IMR-90 (cell line): ENCODE results near the gene ONECUT1. TPM values are rescaled to one million over a fixed set of nuclear protein-coding genes. Genes with fewer than 3 reads are reported as not detected.

Experiments
- ATAC-seq: fragments of 200-7000 bp; cut with Tn5 transposase; 2 replicates; pipeline ENCODE4 v1.9.1; 2020; ENCODE audit warnings: low read depth, mild to moderate bottlenecking, moderate library complexity
- BruUV-seq: library from RNA; stranded (reverse); fragments of 400-500 nt; replicated peaks from 2 replicates; lab custom pipeline; 2021; lab: Mats Ljungman, UMichigan
- CTCF ChIA-PET: fragments of 300-600 bp; formaldehyde crosslinking; extraction: SDS; loops from one replicate; lab custom pipeline; 2021; ENCODE audit warnings: antibody characterized with exemption; lab: Yijun Ruan, JAX
- POLR2A ChIA-PET: fragments of 300-600 bp; sonication (Branson Sonifier 250); formaldehyde crosslinking; loops from one replicate; lab custom pipeline; 2022; ENCODE audit warnings: antibody characterized with exemption; ENCODE audit not compliant: unreplicated experiment; lab: Charles Lee
- DNase-seq: peaks from one replicate; pipeline ENCODE4 v3.0.0; 2013
- H2AFZ ChIP-seq: replicated peaks from 2 replicates; pipeline ENCODE3; 2013; ENCODE audit warnings: low read length, mild to moderate bottlenecking; ENCODE audit not compliant: poor library complexity
- H2AK5ac ChIP-seq: 2 replicates; pipeline ENCODE4 v1.6.1; 2013; ENCODE audit warnings: low read depth, low read length, inconsistent platforms
- H2AK9ac ChIP-seq: replicated peaks from 2 replicates; pipeline ENCODE3; 2013; ENCODE audit warnings: mild to moderate bottlenecking, low read depth, low read length, moderate library complexity; ENCODE audit not compliant: poor library complexity
- H2BK120ac ChIP-seq: 2 replicates; pipeline ENCODE4 v1.6.1; 2013; ENCODE audit warnings: low read depth, low read length, inconsistent platforms
- H2BK15ac ChIP-seq: 3 replicates; pipeline ENCODE4 v1.6.1; 2013; ENCODE audit warnings: low read depth, low read length, inconsistent platforms
- H2BK20ac ChIP-seq: 2 replicates; pipeline ENCODE4 v1.6.1; 2013; ENCODE audit warnings: low read depth, mild to moderate bottlenecking, inconsistent platforms, low read length, moderate library complexity
- H2BK5ac ChIP-seq: 2 replicates; pipeline ENCODE4 v1.6.1; 2013; ENCODE audit warnings: mild to moderate bottlenecking, low read depth, low read length, inconsistent platforms; ENCODE audit not compliant: poor library complexity, severe bottlenecking
- H3K14ac ChIP-seq: replicated peaks from 2 replicates; pipeline ENCODE4 v1.6.1; 2013; ENCODE audit warnings: low read depth, low read length, inconsistent platforms
- H3K18ac ChIP-seq: 2 replicates; pipeline ENCODE4 v1.6.1; 2013; ENCODE audit warnings: low read depth, low read length, control low read depth
- H3K23ac ChIP-seq: 2 replicates; pipeline ENCODE4 v1.6.1; 2013; ENCODE audit warnings: low read depth, low read length, inconsistent platforms
- H3K27ac ChIP-seq: 2 replicates; pipeline ENCODE4 v1.5.1; 2013; ENCODE audit warnings: mild to moderate bottlenecking, control low read depth, low read length; ENCODE audit not compliant: insufficient read depth
- H3K27me3 ChIP-seq: 2 replicates; pipeline ENCODE4 v1.6.1; 2013; ENCODE audit warnings: low read length; ENCODE audit not compliant: control insufficient read depth, insufficient read depth
- H3K36me3 ChIP-seq: 2 replicates; pipeline ENCODE4 v1.6.1; 2013; ENCODE audit warnings: low read length, mixed read lengths; ENCODE audit not compliant: control insufficient read depth, insufficient read depth
- H3K4ac ChIP-seq: 2 replicates; pipeline ENCODE4 v1.6.1; 2013; ENCODE audit warnings: low read depth, low read length, inconsistent platforms
- H3K4me1 ChIP-seq: 2 replicates; pipeline ENCODE4 v1.6.1; 2013; ENCODE audit warnings: low read length, mixed read lengths; ENCODE audit not compliant: control insufficient read depth, insufficient read depth
- H3K4me2 ChIP-seq: 2 replicates; pipeline ENCODE4 v1.6.1; 2013; ENCODE audit warnings: low read depth, mild to moderate bottlenecking, control low read depth, low read length, moderate library complexity
- H3K4me3 ChIP-seq: 2 replicates; pipeline ENCODE4 v1.5.1; 2013; ENCODE audit warnings: low read depth, mild to moderate bottlenecking, control low read depth, low read length, moderate library complexity; ENCODE audit not compliant: insufficient read depth
- H3K56ac ChIP-seq: 2 replicates; pipeline ENCODE4 v1.6.1; 2013; ENCODE audit warnings: low read length, inconsistent platforms; ENCODE audit not compliant: insufficient read depth; ENCODE audit errors: extremely low read depth
- H3K79me1 ChIP-seq, 2 experiments: 2 replicates each; pipeline ENCODE4 v1.6.1; 2013; ENCODE audit warnings: low read length in 2 of 2, inconsistent platforms in 1 of 2, low read depth in 1 of 2
- H3K9ac ChIP-seq: 2 replicates; pipeline ENCODE4 v1.6.1; 2013; ENCODE audit warnings: low read depth, low read length, control low read depth
- H3K9me1 ChIP-seq: 2 replicates; pipeline ENCODE4 v1.6.1; 2013; ENCODE audit warnings: low read length, inconsistent platforms; ENCODE audit not compliant: insufficient read depth
- H3K9me3 ChIP-seq: 2 replicates; pipeline ENCODE4 v1.6.1; 2013; ENCODE audit warnings: low read length; ENCODE audit not compliant: control insufficient read depth, insufficient read depth
- H4K20me1 ChIP-seq: 2 replicates; pipeline ENCODE4 v1.6.1; 2013; ENCODE audit warnings: low read length, inconsistent platforms; ENCODE audit not compliant: insufficient read depth
- H4K5ac ChIP-seq: 2 replicates; pipeline ENCODE4 v1.6.1; 2013; ENCODE audit warnings: mild to moderate bottlenecking, low read depth, low read length, control low read depth
- H4K8ac ChIP-seq, 2 experiments: 2 replicates each; pipeline ENCODE4 v1.6.1; 2013; ENCODE audit warnings: low read depth in 2 of 2, low read length in 2 of 2, control low read depth in 1 of 2, inconsistent platforms in 1 of 2
- H4K91ac ChIP-seq: 2 replicates; pipeline ENCODE4 v1.6.1; 2013; ENCODE audit warnings: low read depth, low read length, inconsistent platforms; ENCODE audit not compliant: insufficient read depth
- CEBPB ChIP-seq: IDR thresholded peaks from 2 replicates; pipeline ENCODE4 v1.6.1; 2012; ENCODE audit warnings: low read depth, low read length, improper control_type of control experiment
- CHD1 ChIP-seq: IDR thresholded peaks from 2 replicates; pipeline ENCODE4 v1.6.1; 2012; ENCODE audit warnings: low read depth, low read length, improper control_type of control experiment
- FOS ChIP-seq: fragments of 150-350 bp; IDR thresholded peaks from 2 replicates; pipeline ENCODE4 v1.6.1; 2016; ENCODE audit warnings: low read depth, low read length
- MAFK ChIP-seq: IDR thresholded peaks from 2 replicates; pipeline ENCODE4 v1.6.1; 2012; ENCODE audit warnings: low read depth, low read length, improper control_type of control experiment
- MAZ ChIP-seq: IDR thresholded peaks from 2 replicates; pipeline ENCODE4 v1.6.1; 2012; ENCODE audit warnings: low read depth, mild to moderate bottlenecking, low read length, improper control_type of control experiment, moderate library complexity, borderline replicate concordance
- MXI1 ChIP-seq: IDR thresholded peaks from 2 replicates; pipeline ENCODE4 v1.6.1; 2012; ENCODE audit warnings: low read depth, mild to moderate bottlenecking, low read length, moderate library complexity, borderline replicate concordance
- NFE2L2 ChIP-seq: fragments of 150-350 bp; IDR thresholded peaks from 2 replicates; pipeline ENCODE4 v1.6.1; 2016; ENCODE audit warnings: low read depth, mild to moderate bottlenecking, low read length
- POLR2A ChIP-seq: IDR thresholded peaks from 2 replicates; pipeline ENCODE4 v1.6.1; 2012; ENCODE audit warnings: mild to moderate bottlenecking, low read depth, low read length
- RAD21 ChIP-seq: IDR thresholded peaks from 2 replicates; pipeline ENCODE4 v1.6.1; 2012; ENCODE audit warnings: low read length, improper control_type of control experiment
- RCOR1 ChIP-seq: IDR thresholded peaks from 2 replicates; pipeline ENCODE4 v1.6.1; 2012; ENCODE audit warnings: mild to moderate bottlenecking, low read length, improper control_type of control experiment; ENCODE audit not compliant: insufficient replicate concordance
- RFX5 ChIP-seq: IDR thresholded peaks from 2 replicates; pipeline ENCODE4 v1.8.0; 2012; ENCODE audit warnings: low read depth, mild to moderate bottlenecking, low read length, moderate library complexity
- SMC3 ChIP-seq: fragments of 150-350 bp; IDR thresholded peaks from 2 replicates; pipeline ENCODE4 v1.6.1; 2016; ENCODE audit warnings: low read depth, mild to moderate bottlenecking, antibody characterized with exemption, low read length, moderate library complexity
- WGBS, 2 experiments: methylation state at CpG; one replicate each; pipeline versions ENCODE4 v1.1.5 to v1.1.7; 2013; ENCODE audit warnings: missing lambda C conversion rate in 2 of 2; ENCODE audit not compliant: insufficient read length in 1 of 2; ENCODE audit errors: extremely low coverage in 2 of 2; 5-methylcytosine and 5-hydroxymethylcytosine counted together
- dilution Hi-C: fragments of 300-500 bp; cut with HindIII; formaldehyde crosslinking; loops from one replicate; pipeline ENCODE4 v1.14.3; 2018; ENCODE audit warnings: low sequenced_read_pairs; ENCODE audit not compliant: unreplicated experiment
- in situ Hi-C: fragments of 300-500 bp; cut with MboI; formaldehyde crosslinking; loops from 3 replicates; pipeline ENCODE4 v1.14.3; 2019; ENCODE audit warnings: low sequenced_read_pairs, inconsistent platforms, mixed read lengths
- intact Hi-C: fragments of 100-400 bp; cut with micrococcal nuclease; formaldehyde crosslinking; loops from 2 replicates; pipeline ENCODE4 v1.10.0; 2022
- polyA plus RNA-seq, 3 experiments: library from polyadenylated mRNA; depleted of rRNA; stranded (reverse); fragments of >200 nt; gene quantifications; 2 replicates each; pipeline ENCODE4 v1.2.3, GENCODE V29; 2012; ENCODE audit warnings: low replicate concordance in 1 of 3
- total RNA-seq: library from RNA; depleted of rRNA; stranded (reverse); fragments of >200 nt; gene quantifications from 2 replicates; pipeline ENCODE4 v1.2.3, GENCODE V29; 2012
- TF ChIP-seq, protein P1 (sequence below): conservative IDR thresholded peaks from 2 replicates; pipeline ENCODE4 v1.5.1; 2012; ENCODE audit warnings: mild to moderate bottlenecking, low read depth, low read length, improper control_type of control experiment
- TF ChIP-seq, protein P2 (sequence below): fragments of 150-350 bp; IDR thresholded peaks from 2 replicates; pipeline ENCODE4 v1.6.1; 2017; ENCODE audit warnings: mild to moderate bottlenecking, antibody characterized with exemption, low read length, low read depth
- TF ChIP-seq, protein P3 (sequence below): fragments of 150-350 bp; IDR thresholded peaks from 2 replicates; pipeline ENCODE4 v1.6.1; 2016; ENCODE audit warnings: low read depth, mild to moderate bottlenecking, low read length, moderate library complexity, borderline replicate concordance

ONECUT1 gene
- total and polyA plus RNA-seq, 2 of the 4 experiments (the other 2 are of a cell fraction), result not detected

DNA sequence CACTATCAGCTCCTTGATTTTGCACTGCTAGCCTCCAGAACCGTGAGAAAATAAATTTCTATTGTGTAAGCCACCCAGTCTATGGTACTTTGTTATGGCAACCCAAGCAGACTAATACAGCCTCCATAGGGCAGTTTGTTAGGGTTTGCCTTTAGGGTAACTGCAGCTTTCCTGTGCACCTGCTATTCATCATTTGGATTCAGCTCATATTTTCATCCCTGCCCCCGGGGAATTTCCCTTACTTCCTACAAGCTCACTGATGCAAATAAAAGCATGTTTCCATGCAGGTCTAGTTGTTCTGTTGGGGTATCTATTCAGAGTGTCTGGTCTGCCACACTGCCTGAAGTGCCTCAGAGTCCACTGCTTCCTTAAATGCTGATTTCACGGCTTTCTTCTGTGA, 62.3 kb downstream of the ONECUT1 start:
- Histone ChIP-seq H3K9me3 (no peaks in the 10 kb centered on the region), H3K14ac (no peak overlapping the region), H2BK15ac (no peak overlapping the region), H3K4me3 (no peak overlapping the region), H3K27ac (no peak overlapping the region), H4K8ac (no peak overlapping the region), H3K9me1 (no peaks in the 10 kb centered on the region), H3K79me1 (no peaks in the 10 kb centered on the region), H4K5ac (no peak overlapping the region), H2BK20ac (no peak overlapping the region), H4K91ac (no peak overlapping the region), H2AK5ac (no peak overlapping the region), H3K23ac (no peak overlapping the region), H2AK9ac (no peak overlapping the region), H3K27me3 (peaks cover 6% of the 10 kb centered on the region), H4K20me1 (no peaks in the 10 kb centered on the region), H3K4me2 (no peak overlapping the region), H3K9ac (no peak overlapping the region), H2BK120ac (no peak overlapping the region), H3K36me3 (no peaks in the 10 kb centered on the region), H3K18ac (no peak overlapping the region), H3K56ac (no peak overlapping the region), H3K4ac (no peak overlapping the region), H2BK5ac (no peak overlapping the region), H3K4me1 (no peaks in the 10 kb centered on the region), H2AFZ (no peak overlapping the region)
- ChIA-PET CTCF (no interaction called here), POLR2A (no interaction called here)
- in situ Hi-C loops, result loop anchor here (5.0 kb wide), 1 partner anchor 461 kb away; no protein-coding TSS in a partner anchor
- no peak for ATAC-seq
- no CpG with 5 or more reads among the region's 3 CpGs for WGBS, 2 experiments
- no peak for DNase-seq
- no peak for TF ChIP-seq POLR2A
- TF ChIP-seq RAD21, result no peak
- TF ChIP-seq, protein P1, sequence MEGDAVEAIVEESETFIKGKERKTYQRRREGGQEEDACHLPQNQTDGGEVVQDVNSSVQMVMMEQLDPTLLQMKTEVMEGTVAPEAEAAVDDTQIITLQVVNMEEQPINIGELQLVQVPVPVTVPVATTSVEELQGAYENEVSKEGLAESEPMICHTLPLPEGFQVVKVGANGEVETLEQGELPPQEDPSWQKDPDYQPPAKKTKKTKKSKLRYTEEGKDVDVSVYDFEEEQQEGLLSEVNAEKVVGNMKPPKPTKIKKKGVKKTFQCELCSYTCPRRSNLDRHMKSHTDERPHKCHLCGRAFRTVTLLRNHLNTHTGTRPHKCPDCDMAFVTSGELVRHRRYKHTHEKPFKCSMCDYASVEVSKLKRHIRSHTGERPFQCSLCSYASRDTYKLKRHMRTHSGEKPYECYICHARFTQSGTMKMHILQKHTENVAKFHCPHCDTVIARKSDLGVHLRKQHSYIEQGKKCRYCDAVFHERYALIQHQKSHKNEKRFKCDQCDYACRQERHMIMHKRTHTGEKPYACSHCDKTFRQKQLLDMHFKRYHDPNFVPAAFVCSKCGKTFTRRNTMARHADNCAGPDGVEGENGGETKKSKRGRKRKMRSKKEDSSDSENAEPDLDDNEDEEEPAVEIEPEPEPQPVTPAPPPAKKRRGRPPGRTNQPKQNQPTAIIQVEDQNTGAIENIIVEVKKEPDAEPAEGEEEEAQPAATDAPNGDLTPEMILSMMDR, result no peak
- TF ChIP-seq SMC3, result no peak
- no peak for TF ChIP-seq MAZ
- TF ChIP-seq MAFK, result no peak
- TF ChIP-seq NFE2L2, result no peak
- TF ChIP-seq FOS, result no peak
- no peak for TF ChIP-seq CEBPB
- TF ChIP-seq RCOR1, result no peak
- no peak for TF ChIP-seq RFX5
- TF ChIP-seq MXI1, result no peak
- TF ChIP-seq, protein P2, sequence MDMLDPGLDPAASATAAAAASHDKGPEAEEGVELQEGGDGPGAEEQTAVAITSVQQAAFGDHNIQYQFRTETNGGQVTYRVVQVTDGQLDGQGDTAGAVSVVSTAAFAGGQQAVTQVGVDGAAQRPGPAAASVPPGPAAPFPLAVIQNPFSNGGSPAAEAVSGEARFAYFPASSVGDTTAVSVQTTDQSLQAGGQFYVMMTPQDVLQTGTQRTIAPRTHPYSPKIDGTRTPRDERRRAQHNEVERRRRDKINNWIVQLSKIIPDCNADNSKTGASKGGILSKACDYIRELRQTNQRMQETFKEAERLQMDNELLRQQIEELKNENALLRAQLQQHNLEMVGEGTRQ, result no peak
- TF ChIP-seq CHD1, result no peak
- TF ChIP-seq, protein P3, sequence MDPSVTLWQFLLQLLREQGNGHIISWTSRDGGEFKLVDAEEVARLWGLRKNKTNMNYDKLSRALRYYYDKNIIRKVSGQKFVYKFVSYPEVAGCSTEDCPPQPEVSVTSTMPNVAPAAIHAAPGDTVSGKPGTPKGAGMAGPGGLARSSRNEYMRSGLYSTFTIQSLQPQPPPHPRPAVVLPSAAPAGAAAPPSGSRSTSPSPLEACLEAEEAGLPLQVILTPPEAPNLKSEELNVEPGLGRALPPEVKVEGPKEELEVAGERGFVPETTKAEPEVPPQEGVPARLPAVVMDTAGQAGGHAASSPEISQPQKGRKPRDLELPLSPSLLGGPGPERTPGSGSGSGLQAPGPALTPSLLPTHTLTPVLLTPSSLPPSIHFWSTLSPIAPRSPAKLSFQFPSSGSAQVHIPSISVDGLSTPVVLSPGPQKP, result no peak
- dilution Hi-C loops, result no loop called here
- no TSS peak for BruUV-seq
- intact Hi-C loops, result no loop called here
